C1 segment of cervical spinal cord (tissue), 14 donors: Measurements from ENCODE around the gene HABP4.
"Not testable (repeated sequence)": the region's sequence is repeated elsewhere in the genome, so short reads cannot be mapped to it uniquely, and the experiment has no call there.

Experiments used
- DNase-seq, 14 donors: peaks; one replicate each; lab custom pipeline; 2025; lab: John Stamatoyannopoulos, UW

HABP4 gene

DNA sequence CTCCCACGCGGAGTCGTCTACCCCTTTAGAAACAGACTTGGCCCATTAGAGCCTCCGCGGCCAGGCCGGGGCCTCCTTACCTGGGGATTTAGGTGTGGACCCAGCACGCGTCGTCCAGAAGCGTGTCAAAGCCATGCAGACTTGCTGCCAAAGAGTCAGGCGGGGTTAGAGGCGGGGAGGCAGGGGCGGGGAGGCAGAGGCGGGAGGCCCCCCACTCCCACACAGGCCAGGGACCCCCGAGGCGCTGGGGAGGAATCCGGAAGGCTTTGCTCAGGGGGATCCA is 47.1 kb downstream of the HABP4 start:
- no peak for DNase-seq

DNA sequence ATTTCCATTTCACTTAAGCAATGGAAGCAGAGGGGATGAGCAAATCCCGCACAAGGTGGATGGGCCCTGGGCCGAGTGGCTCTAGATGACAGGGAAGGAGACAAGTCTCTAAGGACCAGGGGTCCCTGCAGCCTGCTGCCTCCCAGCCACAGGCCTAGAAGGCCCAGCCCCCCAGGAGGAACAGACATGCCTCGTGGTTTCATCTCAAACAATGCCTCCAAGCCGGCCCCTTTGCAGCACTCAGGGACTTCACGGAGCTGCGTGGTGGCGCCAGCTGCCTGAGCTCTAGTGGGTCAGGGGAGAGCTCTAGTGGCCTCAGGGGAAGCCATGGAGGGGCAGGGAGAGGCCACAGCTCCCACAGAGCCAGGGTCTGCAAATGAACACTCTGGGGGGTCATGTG is 48.8 kb downstream of the HABP4 start:
- DNase-seq: no peak

DNA sequence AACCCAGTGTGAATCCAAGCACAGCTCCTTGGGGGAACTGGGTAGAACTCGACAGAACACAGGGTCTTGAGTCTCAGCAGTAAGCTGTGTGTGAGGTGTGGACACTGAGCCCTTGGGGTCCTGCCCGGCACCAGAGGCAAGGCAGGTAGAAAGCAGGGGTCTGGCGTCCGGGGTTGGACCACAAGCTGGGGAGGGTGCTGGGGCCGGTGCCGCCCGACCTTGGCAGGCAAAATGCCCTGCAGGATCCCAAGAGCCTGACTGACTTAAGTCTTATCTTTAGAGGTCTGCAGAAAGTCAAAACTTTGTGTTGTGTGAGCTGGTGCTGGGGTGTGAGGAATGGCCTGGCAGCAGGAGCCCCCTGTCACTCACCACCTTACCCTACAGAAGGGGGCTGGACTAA is 49.3 kb downstream of the HABP4 start:
- no peak for DNase-seq

DNA sequence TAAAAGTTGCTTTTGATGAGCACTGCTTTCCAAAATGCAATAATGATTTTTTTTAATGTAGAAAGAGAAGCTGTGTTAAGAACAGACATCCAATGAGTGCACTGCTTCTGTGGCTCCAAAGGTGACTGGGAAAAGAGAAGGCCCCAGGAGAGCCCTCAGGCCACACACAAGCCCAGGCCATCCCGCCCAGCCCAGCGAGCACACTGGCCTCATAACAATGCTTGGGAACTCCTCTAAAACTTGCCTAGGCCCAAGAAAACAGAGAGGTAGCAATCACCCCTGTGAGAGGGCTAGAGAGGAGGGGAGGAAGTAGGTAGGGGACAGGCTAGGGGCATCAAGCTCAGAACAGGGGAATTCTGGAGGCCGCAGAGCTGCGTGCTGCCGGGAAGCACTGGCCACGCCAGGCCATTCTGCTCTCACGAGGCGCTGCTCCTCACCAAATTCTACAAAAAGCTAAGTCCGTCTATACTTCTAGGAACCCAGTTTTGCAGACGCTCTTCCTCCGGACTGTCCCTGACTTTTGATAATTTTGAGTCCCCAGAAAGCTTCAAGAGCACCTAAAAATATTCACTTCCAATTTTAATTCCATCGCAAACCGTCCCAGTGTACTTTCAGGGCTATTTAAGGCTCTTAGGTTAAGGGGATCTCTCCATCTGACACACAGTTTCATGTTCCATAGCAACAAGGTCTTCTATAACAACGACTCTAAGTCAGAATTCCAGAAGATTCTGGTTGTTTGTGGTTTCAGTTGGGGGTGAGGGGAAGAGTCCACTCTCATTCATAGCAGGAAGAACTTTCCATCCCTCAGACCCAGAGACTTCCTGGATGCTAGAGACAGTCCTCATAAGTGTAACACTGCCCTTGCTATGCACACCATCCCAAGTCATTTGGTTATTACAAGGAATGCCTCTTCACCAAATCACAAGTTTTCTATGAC is 51.0 kb downstream of the HABP4 start:
- DNase-seq: peak in 1 of 14 donors; percentile 18

DNA sequence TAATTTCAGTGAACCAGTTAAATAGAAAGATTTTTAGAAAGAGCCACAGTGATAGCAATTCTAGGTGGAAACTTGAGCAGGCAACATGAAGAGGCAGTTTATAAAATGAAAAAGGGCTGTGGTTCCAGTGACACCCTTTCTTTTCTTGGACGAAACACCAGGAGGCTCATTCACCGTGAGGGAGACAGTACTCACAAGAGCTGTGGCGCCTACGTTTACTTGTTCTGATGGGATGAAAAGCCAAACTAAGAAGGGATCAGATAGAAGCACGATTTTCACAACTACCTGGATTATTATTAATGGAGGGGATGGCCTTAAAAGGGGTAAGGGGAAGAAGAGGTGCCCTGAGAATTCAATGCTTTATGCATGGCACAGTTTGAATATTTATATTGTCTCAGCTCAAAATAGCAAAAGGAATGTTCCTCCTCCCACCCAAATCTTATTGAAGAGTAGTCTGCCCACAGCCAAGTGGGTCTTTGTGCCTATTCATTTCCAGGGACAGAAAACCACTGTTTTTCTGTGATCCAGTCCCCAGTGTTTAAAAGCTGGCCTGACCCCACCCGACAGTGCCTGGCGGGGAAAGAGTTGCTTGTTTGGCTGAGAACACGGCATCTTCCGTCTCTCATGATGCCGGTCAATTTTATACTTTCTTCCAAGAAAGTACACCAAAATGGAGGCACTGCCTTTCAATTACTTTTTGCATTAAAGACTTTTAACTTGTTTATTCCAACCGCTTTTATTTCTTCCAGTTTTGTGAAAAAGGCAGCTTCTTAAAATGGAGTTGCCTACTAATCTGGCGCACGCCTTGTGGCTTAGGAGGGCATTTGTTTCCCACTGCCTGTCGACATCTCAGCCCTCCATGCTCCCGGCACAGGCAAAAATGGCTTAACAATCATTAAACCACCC is 51.9 kb downstream of the HABP4 start:
- peak in 7 of 14 donors; percentile 34 to 69 (median 43) for DNase-seq

DNA sequence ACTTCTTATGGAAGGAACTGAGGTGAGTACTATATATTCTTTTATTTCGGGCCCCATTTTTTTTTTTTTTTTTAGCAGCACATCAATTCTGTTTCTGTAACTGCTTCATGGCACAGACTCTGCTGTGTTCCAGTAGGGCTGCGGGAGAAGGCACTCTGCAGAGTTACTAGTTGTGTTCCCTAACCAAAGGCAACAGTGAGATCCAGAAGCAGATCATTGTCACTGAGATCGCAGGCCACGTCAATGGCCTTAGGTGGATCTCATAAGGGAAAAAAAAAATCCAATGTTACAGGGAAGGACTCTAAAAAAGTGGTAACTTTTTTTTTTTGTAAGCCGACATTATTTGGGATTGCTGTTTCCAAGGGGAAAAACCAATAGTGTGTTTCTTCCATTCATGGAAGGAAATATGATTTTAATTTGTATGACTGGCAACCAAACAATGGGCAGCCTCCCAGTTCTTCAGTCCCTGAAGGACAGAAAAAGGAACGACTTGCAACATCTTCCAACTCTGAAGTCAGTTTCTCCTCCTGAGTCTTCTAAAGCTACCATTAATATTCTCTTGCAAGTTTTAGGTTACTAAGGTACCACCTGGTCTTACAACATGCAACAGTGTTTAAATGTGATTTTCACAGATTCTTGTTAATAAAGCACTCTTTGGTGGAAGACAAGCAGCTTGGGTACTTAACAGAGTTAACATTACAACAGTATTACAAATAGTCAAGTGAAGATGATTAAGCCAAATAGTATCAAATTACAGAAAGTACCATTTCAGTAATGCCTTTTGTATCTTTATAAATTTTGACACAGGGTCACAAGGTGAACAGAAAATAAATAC is 52.8 kb downstream of the HABP4 start:
- peak in 1 of 14 donors; percentile 40 for DNase-seq

DNA sequence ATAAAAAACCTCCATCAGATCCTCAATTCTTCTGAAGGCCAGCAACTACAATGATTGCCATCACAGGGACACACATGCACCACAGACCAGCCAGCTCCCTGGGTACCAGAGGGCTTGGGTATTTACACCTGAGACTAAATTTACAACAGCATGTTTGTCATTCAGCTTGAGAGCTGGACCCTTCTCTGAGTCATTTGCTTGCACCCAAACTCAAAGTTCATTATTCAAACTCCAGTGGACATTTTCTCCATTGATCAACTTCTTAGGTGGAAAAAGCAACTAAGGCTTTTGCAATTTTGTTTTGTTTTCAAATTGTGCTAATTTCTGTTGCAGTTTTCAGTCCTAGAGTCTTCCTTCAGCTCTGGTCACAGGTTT is 53.4 kb downstream of the HABP4 start:
- not testable (repeated sequence) for DNase-seq

DNA sequence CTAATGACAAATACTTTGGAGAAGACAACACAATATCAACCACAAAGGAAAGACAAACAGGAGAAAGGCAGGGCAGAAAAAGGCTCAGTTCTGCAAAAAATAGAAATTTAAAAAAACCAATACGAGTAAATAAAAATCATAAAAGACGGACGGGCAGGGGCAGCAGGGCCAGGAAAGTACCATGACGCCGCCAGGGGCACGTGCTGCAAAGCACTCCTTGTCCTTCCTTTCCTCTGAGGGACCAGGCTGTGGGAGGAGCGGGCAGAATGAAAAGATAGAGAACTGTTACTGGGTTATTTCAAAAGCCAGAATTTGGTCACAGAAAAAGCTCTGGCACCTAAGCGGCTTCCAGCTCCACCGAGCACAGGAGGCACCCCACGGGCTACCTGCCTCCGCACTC is 53.9 kb downstream of the HABP4 start:
- no peak for DNase-seq

DNA sequence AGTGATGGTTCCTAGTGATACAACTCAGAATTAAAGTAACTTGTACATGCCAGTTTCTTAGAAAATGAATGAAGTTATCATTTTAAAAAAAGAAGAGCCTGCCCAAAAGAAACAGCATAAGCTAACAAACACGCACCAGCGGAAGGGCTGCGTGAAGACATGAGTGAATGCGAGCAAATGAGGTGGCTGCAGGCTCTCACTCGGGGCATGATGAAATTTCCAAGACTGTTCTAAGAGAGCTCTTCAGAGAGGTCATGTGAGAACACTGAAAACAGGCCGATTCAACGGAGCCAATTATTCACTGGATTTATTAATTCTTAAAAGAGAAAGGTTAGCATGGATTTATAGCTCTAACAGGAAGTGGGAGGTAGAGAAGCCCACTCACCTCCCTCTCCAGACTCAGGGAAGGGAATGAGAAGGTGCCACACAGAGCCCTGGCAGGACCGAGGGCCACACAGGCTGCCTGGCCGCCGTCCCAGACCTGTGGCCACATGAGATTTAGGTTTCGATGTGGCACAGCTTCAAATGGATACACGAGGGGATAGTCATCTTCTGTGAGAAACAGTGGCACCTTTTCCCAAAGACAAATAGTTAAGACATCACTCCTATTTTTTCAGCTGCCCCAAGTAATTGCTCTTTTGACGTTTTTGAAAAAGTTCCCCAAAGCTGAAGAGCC is 55.5 kb downstream of the HABP4 start:
- no peak for DNase-seq

DNA sequence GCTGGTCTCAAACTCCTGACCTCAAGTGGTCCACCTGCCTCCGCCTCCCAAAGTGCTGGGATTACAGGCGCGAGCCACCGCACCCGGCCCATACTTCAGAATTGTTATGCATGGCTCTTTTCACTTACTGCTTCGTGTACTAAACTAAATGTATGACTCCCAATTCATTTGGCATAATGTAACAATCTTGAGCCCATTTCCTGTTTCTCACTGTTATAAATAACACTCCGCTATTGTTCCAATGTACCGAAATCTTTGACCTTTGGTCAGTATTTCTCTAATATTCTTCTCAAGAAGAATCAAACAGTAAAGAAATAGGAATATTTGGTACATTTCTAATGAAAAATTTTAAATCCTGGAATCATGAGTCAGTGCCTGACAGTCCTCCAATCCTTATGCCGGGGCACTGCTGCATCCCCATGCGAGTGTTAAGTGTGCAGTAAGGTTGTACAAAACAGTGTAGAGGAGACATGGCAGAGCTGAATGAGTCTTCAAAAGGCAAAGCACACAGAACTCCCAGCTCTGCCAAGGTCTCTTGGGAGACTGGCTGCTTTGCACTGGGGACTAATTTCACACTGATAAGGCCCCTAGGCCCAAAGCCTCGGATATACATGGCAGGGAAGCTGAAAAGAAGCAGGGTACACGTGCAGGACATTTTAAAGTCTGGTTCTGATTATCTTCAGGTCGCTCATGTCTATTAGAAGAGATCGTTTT is 58.4 kb downstream of the HABP4 start:
- DNase-seq: no peak

DNA sequence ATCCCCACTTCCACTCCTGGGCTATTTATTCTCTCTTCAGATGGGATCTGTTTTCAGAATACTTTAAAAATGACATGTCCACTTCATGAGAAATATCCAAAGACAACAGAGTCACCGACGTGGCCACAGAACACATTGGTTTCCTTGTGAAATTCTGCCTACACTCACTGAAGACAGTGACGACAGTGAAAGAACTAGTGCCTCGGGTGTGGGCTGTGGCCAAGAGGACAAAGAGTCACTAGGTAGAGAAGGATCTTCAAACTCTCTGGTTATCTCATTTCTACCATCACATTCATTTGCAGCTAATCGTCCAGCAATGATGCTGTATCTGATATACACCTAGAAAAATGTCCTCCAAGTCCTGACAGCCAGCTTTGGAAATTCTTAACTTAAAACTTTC is 59.1 kb downstream of the HABP4 start:
- no peak for DNase-seq

DNA sequence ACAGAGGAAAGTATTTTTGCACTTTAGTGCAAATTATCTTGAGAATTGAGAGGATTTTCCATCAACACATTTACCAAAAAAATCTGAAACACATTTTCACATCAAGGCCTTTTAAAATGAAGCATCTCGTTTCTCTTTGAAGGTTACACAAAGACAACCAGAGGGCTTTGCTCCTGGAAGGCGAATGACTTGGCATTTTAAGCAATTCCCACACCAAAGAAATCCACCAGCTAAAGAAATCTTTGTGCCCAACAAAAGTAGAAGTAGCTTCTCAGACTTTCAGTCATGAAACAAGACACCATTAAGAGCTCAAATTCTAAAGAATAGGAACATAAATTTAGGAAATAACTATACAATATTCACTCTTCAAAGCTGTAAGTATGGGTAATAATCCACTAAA is 59.9 kb downstream of the HABP4 start:
- DNase-seq: no peak

DNA sequence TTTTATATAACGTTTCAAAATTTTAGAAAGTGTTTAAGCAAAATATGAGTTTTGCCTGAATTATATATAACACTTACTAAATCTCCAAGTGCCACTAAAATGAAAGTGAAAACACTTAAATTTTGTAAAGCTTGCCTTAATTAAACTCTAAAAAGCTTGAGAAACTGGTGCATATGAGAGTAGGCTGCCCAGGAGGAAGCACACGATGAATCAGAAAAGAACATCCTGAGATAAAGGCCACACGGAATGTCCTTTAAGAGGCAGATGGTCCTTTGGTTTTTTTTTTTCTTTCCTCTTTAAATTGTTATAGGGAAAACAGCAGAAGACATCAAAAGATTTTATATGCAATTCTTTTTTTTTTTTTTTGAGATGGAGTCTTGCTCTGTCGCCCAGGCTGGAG is 60.3 kb downstream of the HABP4 start:
- DNase-seq: no peak

DNA sequence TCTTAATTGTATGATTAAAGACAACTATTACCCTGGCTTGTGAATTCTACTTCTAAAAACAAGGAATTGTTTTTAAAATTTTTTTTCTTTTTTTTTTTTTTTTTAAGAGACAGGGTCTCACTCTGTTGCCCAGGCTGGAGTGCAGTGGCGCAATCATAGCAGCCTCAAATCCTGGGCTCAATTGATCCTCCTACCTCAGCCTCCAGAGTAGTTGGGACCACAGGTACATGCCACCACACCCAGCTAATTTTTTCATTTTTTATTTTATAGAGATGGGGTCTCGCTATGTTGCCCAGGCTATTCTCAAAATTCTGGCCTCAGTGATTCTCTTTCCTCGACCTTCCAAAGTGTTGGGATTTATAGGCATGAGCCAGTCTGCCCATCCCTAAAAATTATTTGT is 62.3 kb downstream of the HABP4 start:
- DNase-seq: no peak

DNA sequence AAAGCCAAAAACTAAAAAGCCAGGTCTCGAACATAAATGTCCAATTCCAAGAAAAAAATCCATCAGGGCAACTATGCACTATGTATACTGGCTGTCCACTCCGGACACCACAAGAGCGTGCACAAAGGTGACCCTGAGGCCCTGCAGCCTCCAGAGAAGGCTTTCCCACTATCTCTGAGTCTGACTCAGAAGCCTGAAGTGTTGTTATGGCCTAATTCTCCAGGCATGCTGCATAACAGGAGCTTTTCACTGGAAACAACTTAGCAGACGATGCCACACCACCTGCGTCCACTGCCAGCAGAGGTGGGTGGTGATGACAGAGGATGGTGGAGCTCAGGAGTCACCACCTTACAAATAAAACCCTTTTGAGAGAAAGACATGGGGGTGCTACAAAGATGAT is 63.7 kb downstream of the HABP4 start:
- DNase-seq: no peak

DNA sequence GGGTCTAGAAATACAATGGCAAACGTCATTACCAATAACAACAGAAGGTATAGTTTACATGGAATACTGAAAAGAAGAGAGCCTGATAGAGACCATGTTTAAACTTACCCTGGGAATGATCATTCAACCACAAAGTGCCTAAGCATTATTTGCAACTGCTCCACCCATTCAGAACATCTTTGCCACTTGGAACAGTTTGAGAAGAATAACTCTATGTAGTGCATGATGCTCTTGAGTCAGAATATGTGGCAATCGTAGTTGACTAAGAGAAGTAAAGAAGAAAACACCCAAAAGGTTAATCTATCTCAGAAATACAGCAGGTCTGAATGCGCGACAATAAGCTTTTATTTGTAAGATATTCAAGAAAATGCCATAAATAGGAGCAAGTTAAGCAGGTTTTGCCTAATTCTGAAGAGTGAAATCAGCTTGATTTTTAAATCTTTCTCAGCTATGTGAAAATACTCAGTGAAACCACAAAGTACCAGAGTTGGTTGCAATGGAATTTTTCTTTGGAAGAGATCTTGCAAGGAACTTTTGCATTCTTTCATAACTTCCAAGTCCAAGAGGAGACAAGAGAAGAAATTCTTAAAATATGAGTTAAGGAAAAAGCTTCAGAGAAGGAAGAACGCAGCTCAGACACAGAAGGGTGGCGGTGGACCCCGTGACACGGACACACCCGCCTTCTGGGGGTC is 64.3 kb downstream of the HABP4 start:
- no peak for DNase-seq

DNA sequence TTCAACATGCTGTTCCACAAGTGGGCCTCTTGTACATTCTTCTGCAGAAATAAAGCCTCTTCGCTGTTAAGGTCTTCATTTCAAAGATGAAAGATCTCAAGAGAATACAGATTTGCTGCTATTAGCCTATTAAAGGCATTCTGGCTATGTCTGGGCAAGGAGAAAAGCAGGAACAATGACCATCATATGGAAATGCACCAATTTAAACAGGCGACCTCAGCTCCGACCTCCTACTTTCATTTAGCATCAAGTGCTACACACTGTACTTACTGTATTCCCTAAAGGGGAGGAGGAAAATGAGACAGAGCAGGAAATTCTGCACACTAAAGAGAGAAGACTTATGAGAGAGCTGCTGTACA is 64.8 kb downstream of the HABP4 start:
- DNase-seq: no peak

DNA sequence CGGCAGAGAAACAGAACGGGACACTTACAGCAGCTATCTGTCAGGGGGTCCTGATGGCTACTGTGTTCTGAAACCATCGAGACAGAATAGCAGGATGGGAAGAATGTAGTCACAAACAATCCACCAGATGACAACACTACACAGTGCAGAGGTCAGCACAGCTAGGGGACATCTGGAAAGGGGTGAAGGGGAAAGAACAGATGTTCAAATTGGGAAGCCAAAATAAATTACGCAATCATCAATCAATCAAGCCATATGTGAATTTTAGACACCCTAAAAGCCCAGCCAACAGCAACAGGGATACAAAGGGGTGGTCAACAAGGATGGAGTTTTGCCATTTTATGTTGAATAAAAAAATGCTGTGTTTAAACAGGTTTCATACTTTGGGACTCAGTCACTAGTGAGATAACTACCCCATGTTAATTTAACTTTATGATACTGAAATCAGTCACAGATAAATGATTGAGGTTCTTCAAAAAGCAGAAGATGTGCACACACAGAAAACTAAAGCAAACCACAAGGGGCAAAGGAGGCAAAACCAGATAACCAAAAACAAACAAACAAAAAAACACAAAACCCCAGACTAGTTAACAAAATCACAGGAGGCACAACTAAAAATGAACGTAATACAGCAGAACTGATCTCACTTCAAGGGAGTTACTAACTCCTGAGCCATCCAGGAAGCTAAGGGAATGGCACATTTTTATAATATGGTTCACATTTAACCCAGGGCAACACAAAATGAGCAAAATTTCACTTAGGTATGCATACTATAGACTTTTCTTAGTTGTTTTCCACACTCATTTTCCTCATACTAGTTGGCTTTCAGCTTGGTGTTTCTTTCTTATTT is 65.9 kb downstream of the HABP4 start:
- no peak for DNase-seq

DNA sequence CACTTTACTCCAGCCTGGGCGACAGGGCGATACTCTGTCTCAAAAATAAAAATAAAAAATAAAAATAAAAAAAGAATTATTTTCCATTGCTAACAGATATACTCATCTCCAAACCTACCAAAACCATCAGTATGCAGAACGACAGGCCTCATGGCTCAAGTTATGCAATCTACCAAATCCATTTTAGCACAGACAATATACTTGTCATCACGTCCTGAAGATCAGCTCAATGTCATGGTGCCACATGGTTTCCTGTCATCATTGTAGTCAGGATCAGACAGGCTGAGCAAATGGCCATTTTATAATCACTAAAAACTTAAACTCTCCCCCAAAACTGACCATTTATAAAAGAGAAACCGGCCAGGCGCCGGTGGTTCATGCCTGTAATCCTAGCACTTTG is 69.1 kb downstream of the HABP4 start:
- no peak for DNase-seq
